Measurements from ENCODE around the gene SPON1.
"Not testable (repeated sequence)": the region's sequence is repeated elsewhere in the genome, so short reads cannot be mapped to it uniquely, and the experiment has no call there.

SPON1 gene

DNA sequence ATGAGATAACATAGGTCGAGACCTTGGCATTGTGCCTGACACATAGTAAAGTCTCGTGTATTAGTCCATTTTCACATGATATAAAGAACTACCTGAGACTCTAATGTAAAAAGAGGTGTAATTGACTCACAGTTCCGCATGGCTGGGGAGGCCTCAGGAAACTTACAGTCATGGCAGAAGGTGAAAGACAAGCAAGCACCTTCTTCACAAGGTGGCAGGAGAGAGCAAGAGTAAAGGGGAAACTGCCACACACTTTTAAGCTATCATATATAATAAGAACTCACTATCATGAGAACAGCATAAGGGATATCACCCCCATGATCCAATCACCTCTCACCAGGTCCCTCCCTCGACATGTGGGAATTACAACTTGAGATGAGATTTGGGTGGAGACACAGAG is 165.2 kb downstream of the SPON1 start:
- DNase-seq (ENCODE audit: low read depth): no peak

DNA sequence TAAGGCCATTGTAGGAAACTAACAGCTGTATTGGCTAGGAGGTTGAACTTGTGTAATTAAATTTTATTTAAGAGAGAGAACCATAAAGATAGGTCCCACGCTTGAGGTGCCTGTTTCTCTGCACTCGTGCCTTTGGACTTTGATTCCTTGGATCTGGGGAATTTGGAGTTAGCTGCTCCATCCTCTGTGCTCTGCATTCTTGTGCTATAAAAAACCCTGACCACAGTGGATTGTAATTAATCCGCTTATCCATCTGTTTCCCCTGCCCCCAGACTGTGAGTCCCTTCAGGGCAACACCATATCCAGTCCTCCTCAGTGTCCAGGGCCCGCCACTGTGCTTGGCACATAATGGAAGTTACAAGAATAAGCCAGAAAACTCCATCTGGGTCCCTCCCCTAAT is 169.8 kb downstream of the SPON1 start:
- peak; percentile 34 for DNase-seq (ENCODE audit: low read depth)

DNA sequence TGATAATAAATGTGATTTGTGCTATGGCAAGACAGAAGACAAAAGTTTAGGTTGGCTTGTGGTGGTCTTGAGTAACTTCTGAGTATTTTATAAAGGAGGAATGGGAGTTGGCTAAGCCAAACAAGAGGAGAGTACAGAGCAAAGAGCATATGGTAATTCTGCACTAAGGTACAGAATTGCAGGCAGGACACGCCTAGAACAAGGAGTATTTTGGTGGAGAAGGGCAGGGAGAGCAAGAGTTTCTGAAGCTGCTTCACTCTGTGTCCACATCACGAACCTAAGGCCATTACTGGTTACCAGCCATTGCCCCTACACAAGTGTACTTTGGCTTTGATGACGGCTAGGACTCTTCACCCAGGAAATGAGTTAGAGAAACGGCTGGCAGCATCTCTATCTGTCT is 170.9 kb downstream of the SPON1 start:
- no peak for DNase-seq (ENCODE audit: low read depth)

DNA sequence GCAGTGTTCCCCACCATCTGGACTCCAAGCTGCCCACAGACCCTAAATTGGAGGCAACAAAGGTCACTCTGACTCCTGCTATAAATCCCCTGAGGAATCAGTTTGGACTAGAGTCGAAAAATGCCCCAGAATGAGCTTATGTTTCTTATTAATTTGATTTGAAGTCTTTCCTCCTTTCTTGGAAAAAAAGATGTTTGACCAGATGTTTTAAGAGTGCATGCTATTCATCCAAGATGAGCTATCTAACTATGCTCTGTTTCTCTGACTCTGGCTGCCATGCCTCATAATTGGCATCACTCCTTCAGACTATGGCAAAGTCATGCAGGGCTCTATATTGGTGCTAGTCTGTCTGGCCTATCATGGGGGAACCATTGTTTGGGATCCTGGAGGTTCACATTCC is 174.0 kb downstream of the SPON1 start:
- DNase-seq (ENCODE audit: low read depth): no peak

DNA sequence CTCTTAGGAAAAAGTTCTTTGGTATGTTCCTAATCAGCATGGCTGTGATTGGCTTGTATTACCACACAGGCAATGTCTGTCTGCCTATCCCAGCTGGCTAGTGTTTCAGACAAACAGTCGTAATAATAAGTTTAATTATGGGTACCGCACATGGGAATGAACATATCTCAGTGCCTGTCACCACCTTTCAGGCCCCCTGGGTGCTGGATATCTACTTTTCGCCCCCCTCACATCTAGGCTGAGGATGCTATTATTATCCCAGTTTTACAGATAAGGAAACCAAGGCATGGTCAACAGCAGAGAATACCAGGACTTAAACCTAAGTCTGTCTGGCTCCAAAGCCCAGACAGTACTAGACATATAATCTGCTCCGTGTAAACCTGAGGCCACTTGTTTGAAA is 174.8 kb downstream of the SPON1 start:
- no peak for DNase-seq (ENCODE audit: low read depth)

DNA sequence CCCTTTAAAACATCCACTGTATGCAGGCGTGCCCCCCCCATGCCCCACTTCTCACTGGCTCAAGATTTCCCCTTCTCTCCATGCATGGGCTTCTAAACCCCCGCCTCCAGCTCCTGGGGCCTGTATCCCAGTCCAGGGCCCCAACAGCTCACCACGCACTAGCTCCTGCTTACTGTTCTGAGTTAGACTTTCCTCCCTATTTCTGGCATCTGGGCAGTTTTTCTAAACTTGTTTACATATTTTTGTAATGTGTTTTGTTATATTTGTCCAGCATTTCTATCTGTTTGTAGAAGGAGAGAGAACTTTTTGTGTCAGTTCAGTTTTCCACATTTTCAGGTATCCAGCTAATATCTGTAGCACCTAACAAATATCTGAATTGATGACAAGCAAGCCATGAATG is 178.5 kb downstream of the SPON1 start:
- no peak for DNase-seq (ENCODE audit: low read depth)

GRCh38 chr11:14141676-14142075 is 179.2 kb downstream of the SPON1 start:
- no peak for DNase-seq (ENCODE audit: low read depth)

- DNase-seq (ENCODE audit: low read depth): no peak
These were observed 182.4 kb downstream of the SPON1 start for GRCh38 chr11:14144934-14145333.

GRCh38 chr11:14148653-14149273 is 186.2 kb downstream of the SPON1 start:
- peak; percentile 40 for DNase-seq (ENCODE audit: low read depth)

GRCh38 chr11:14149683-14150082 is 187.2 kb downstream of the SPON1 start:
- DNase-seq (ENCODE audit: low read depth): no peak

GRCh38 chr11:14150878-14151277 is 188.4 kb downstream of the SPON1 start:
- DNase-seq (ENCODE audit: low read depth): no peak

DNA sequence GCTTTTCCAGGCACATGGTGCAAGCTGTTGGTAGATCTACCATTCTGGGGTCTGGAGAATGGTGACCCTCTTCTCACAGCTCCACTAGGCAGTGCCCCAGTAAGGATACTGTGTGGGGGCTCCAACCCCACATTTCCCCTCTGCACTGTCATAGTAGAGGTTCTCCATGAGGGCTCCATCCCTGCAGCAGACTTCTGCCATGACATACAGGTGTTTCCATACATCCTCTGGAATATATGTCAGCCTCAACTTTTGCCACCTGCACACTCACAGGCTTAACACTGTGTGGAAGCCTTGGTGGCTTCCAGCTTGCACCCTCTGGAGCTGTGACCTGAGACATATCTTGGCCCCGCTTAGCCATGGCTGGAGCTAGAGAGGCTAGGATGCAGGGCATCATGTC is 191.6 kb downstream of the SPON1 start:
- not testable (repeated sequence) for DNase-seq (ENCODE audit: low read depth)

DNA sequence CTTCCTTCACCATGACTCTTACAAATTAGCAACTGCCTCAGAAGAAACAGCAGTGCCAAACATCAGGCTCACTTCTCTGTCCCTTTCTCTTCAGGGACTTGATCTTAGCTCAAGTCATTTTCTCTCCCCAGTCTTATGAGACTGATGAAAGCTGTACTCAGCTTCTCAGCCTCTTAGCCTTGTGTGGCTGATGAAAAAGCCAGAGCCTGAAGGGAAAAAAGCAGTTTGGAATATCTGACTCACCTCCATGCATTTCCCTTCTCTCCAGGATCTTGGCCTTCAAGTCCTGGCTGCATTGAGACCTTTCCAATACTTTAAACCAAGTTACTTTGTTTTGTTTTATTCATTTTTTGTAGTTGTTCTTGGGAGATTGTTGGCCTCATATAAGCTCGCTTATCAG is 195.9 kb downstream of the SPON1 start:
- no peak for DNase-seq (ENCODE audit: low read depth)

DNA sequence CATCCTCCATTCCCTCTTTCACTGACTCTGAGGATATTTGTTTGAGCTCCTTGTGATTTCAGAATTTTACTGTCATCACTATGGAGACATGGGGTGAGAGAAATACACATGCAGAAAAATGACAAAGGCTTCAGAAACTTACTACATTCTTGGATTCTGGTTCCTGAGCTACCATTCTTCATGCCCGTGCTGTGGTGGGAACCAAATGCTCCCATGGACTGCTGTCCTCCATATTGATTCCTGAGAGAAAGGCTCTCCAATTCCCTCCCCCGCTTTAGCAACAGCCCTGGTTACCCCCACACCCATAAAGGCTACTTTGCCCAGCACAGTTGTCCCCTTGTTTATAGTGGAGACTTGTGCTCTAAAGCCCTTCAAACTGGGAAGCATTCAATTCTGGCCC is 201.1 kb downstream of the SPON1 start:
- no peak for DNase-seq (ENCODE audit: low read depth)

DNA sequence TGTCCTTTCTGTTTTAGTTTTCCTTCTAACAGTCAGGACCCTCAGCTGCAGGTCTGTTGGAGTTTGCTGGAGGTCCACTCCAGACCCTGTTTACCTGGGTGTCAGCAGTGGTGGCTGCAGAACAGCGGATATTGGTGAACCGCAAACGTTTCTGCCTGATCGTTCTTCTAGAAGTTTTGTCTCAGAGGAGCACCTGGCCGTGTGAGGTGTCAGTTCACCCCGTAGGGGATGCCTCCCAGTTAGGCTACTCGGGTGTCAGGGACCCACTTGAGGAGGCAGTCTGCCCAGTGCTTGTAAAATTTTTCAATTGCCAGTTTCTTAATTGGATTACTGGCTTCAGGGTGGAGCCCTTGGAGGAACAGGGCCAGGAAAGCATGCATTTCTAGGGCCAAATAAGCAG is 211.2 kb downstream of the SPON1 start:
- not testable (repeated sequence) for DNase-seq (ENCODE audit: low read depth)

DNA sequence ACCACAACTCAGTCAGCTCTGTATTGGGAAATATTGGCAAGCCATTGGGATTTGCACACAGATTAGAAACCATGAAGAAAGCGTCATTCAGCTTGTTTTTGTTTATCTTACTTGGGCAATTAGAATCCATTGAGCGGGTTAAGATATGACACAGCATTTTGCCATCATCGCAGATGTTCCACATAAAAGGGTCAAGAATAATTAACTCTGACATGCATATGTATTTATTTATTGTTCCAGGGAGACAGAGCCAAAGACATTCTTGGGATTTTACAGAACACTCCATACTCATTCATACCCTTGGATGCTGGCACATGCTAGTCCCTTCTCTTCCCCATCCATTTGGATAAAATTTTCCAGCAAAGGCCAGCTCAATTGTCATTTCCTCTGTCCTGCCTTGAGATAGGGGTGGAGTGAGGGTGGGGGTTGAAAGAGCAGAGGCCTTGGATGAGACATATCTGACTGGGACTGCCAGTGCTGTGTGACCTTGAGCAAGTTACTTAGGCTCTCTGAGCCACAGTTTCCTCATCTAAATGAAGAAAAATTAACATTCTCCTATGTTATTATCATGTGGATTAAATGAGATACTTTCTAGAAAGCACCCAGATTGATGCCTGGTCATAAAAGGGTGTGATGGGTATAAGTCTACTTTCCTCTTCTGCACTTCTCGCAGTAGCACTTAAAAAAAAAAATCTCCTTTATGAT is 216.7 kb downstream of the SPON1 start:
- DNase-seq (ENCODE audit: low read depth): peak; percentile 44

DNA sequence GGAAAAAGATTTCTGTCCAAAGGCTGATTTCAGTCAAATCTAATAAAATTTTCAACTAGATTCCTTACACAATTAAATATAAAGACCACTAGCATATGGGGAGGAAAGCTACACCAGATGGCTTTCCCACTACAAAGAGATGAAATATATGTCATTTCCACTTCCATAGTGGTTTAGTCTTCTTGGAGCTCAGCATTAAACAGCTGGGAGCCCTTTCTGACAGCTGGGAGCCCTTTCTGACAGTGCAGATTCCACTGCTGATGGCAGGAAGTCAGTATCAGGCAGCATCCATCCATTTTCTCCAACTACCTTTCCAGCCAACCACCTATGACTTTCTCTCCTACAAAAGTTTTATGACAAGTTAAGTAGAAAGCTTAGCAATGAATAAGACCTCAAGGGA is 218.6 kb downstream of the SPON1 start:
- no peak for DNase-seq (ENCODE audit: low read depth)

GRCh38 chr11:14182833-14183364 is 220.4 kb downstream of the SPON1 start:
- DNase-seq (ENCODE audit: low read depth): no peak

GRCh38 chr11:14184028-14184940 is 221.8 kb downstream of the SPON1 start:
- peak; percentile 22 for DNase-seq (ENCODE audit: low read depth)

GRCh38 chr11:14185461-14185860 is 222.9 kb downstream of the SPON1 start:
- DNase-seq (ENCODE audit: low read depth): no peak

- DNase-seq (ENCODE audit: low read depth): no peak
These were observed 223.7 kb downstream of the SPON1 start for GRCh38 chr11:14186046-14186775.

GRCh38 chr11:14189874-14190273 is 227.4 kb downstream of the SPON1 start:
- no peak for DNase-seq (ENCODE audit: low read depth)

All from amniotic epithelial cell (primary cell).